Measurements from ENCODE around the gene STAC.

Gene STAC, protein sequence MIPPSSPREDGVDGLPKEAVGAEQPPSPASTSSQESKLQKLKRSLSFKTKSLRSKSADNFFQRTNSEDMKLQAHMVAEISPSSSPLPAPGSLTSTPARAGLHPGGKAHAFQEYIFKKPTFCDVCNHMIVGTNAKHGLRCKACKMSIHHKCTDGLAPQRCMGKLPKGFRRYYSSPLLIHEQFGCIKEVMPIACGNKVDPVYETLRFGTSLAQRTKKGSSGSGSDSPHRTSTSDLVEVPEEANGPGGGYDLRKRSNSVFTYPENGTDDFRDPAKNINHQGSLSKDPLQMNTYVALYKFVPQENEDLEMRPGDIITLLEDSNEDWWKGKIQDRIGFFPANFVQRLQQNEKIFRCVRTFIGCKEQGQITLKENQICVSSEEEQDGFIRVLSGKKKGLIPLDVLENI

GRCh38 chr3:36380221-36381031 is at the start of gene STAC:
TSS of gene STAC (plus strand) at chr3:36380504. CDS start at chr3:36380644, 140 bp downstream.
- peak within 1 kb of the TSS; percentile 15; the same call in 1 of the 2 replicates for H3K4me3 ChIP-seq (ENCODE audit: low read depth, low read length)
- TF ChIP-seq CTCF (IDR thresholded peaks at IDR 0.05; ENCODE audit: control insufficient read depth, extremely low read depth, insufficient read depth): no peak
- DNase-seq (ENCODE audit: low read depth): no peak

GRCh38 chr3:36332139-36332538 is 48.2 kb upstream of the STAC start:
- no peak for TF ChIP-seq CTCF (IDR thresholded peaks at IDR 0.05; ENCODE audit: control insufficient read depth, extremely low read depth, insufficient read depth)

GRCh38 chr3:36362216-36362615 is 18.1 kb upstream of the STAC start:
- no peak for DNase-seq (ENCODE audit: low read depth)
- no peak overlapping the region for H3K4me3 ChIP-seq (ENCODE audit: low read depth, low read length)
- no peak for TF ChIP-seq CTCF (IDR thresholded peaks at IDR 0.05; ENCODE audit: control insufficient read depth, extremely low read depth, insufficient read depth)

More at GRCh38 chr3:36332139-36332538, 48.2 kb upstream of the STAC start:
- no peak for DNase-seq (ENCODE audit: low read depth)
- H3K4me3 ChIP-seq (ENCODE audit: low read depth, low read length): no peak overlapping the region

DNA sequence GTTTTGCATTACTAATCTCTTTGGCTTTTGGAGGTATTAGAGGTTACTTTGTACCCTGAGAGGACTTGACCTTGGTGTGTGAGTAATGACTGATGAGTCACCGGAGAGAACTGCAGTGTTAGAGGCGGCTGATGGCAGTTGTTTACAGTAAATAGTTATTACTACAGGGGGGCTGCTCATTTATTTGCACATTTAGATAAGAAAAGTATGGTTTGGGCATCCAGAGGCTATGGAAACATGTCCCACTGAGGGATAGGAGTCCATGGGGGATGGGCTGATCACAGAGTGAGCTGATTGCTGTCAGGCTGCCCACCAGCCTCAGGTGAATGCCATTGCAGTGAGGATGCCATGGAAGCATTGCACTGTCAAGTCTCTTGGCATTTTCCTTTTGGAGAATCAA is 17.3 kb upstream of the STAC start:
- no peak overlapping the region for H3K4me3 ChIP-seq (ENCODE audit: low read depth, low read length)
- no peak for TF ChIP-seq CTCF (IDR thresholded peaks at IDR 0.05; ENCODE audit: control insufficient read depth, extremely low read depth, insufficient read depth)
- DNase-seq (ENCODE audit: low read depth): no peak

DNA sequence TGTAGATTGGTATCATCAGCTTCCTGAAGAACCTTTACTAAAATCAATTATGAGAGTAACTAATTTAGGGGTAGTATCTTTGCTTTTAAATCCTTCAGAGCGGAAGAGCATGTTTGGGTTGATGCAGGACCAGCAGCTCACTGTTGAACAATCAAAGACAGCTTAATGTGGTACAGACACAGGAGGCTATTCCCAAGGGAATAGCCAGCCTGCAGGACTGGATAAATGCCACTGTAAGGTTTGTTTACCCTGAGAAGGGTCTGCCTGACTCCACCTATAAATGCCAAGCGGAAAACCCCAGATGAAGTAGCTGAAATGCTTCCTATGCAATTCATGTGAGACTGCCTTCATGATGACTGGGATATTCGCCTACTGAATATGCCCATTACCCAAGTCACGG is 16.0 kb upstream of the STAC start:
- no peak for TF ChIP-seq CTCF (IDR thresholded peaks at IDR 0.05; ENCODE audit: control insufficient read depth, extremely low read depth, insufficient read depth)
- no peak overlapping the region for H3K4me3 ChIP-seq (ENCODE audit: low read depth, low read length)
- no peak for DNase-seq (ENCODE audit: low read depth)

GRCh38 chr3:36365829-36366228 is 14.5 kb upstream of the STAC start:
- TF ChIP-seq CTCF (IDR thresholded peaks at IDR 0.05; ENCODE audit: control insufficient read depth, extremely low read depth, insufficient read depth): no peak

More at GRCh38 chr3:36365829-36366228, 14.5 kb upstream of the STAC start:
- H3K4me3 ChIP-seq (ENCODE audit: low read depth, low read length): no peak overlapping the region
- no peak for DNase-seq (ENCODE audit: low read depth)

Measured in LNCaP clone FGC (cell line).